ENCODE measurements around the gene LRMDA. TPM values are rescaled to one million over a fixed set of nuclear protein-coding genes. Genes with fewer than 3 reads are reported as not detected.

Gene LRMDA
- total RNA-seq, 1 experiment from 2014 or later = 1.2 TPM

GRCh38 chr10:75841266-75841665 lies 409.8 kb downstream of the LRMDA start:
- DNase-seq (no peak), ATAC-seq (no peak)
- BruUV-seq (replicated peaks) = no TSS peak
- Histone ChIP-seq H3K36me3 (ENCODE audit: low read depth, low read length) (no peaks in the 10 kb centered on the region), H3K27ac (ENCODE audit: low read length) (no peak overlapping the region), H2AFZ (ENCODE audit: low read length) (no peak overlapping the region), H3K9me3 (ENCODE audit: low read length) (no peaks in the 10 kb centered on the region), H4K20me1 (ENCODE audit: low read length) (no peaks in the 10 kb centered on the region), H3K4me3 (ENCODE audit: low read length) (no peak overlapping the region), H3F3A (ENCODE audit: low read length, unreplicated experiment) (no peaks in the 10 kb centered on the region), H3K27me3 (ENCODE audit: low read length) (peaks cover 51% of the 10 kb centered on the region), H3K4me1 (ENCODE audit: insufficient read depth, low read length) (no peaks in the 10 kb centered on the region), H3K9me2 (replicated peaks; ENCODE audit: low read length) (no peaks in the 10 kb centered on the region), H3K79me2 (ENCODE audit: low read length) (no peaks in the 10 kb centered on the region), H3K9ac (ENCODE audit: low read length) (no peak overlapping the region), H3K4me2 (ENCODE audit: low read length) (no peak overlapping the region)
- ChIA-PET POLR2A (ENCODE audit: unreplicated experiment) (no interaction called here), CTCF (no interaction called here)
- intact Hi-C loops (cut with micrococcal nuclease) = no loop called here
- TF ChIP-seq CTCF (conservative IDR thresholded peaks at IDR 0.05; ENCODE audit: low read depth, low read length) (no peak), EZH2 (IDR thresholded peaks at IDR 0.05; ENCODE audit: low read length, unreplicated experiment) (no peak), EZH2phosphoT487 (IDR thresholded peaks at IDR 0.05; ENCODE audit: borderline replicate concordance, low read length) (no peak)

- ChIA-PET CTCF (no interaction called here), POLR2A (ENCODE audit: unreplicated experiment) (no interaction called here)
- Histone ChIP-seq H3K4me2 (ENCODE audit: low read length) (no peak overlapping the region), H3K4me3 (ENCODE audit: low read length) (no peak overlapping the region), H2AFZ (ENCODE audit: low read length) (no peak overlapping the region), H3K9ac (ENCODE audit: low read length) (no peak overlapping the region), H3K9me3 (ENCODE audit: low read length) (no peaks in the 10 kb centered on the region), H3K4me1 (ENCODE audit: insufficient read depth, low read length) (no peaks in the 10 kb centered on the region), H3K27ac (ENCODE audit: low read length) (no peak overlapping the region), H3K36me3 (ENCODE audit: low read depth, low read length) (no peaks in the 10 kb centered on the region), H3K9me2 (replicated peaks; ENCODE audit: low read length) (0 out of 2 replicates have a peak, but pooled peaks cover 9% of the 10 kb centered on the region), H3K27me3 (ENCODE audit: low read length) (peaks cover 32% of the 10 kb centered on the region), H3K79me2 (ENCODE audit: low read length) (no peaks in the 10 kb centered on the region), H3F3A (ENCODE audit: low read length, unreplicated experiment) (no peaks in the 10 kb centered on the region), H4K20me1 (ENCODE audit: low read length) (no peaks in the 10 kb centered on the region)
- intact Hi-C loops (cut with micrococcal nuclease) = no loop called here
- DNase-seq (no peak), ATAC-seq (no peak)
- no peak for TF ChIP-seq EZH2 (IDR thresholded peaks at IDR 0.05; ENCODE audit: low read length, unreplicated experiment)
- BruUV-seq (replicated peaks) = no TSS peak
These were observed 413.9 kb downstream of the LRMDA start for GRCh38 chr10:75845176-75845947.

- H3K36me3 ChIP-seq (ENCODE audit: low read depth, low read length) = no peaks in the 10 kb centered on the region
- no peak overlapping the region for H3K27ac ChIP-seq (ENCODE audit: low read length)
- TF ChIP-seq CTCF (conservative IDR thresholded peaks at IDR 0.05; ENCODE audit: low read depth, low read length) (no peak), EZH2 (IDR thresholded peaks at IDR 0.05; ENCODE audit: low read length, unreplicated experiment) (no peak), EZH2phosphoT487 (IDR thresholded peaks at IDR 0.05; ENCODE audit: borderline replicate concordance, low read length) (no peak)
- intact Hi-C loops (cut with micrococcal nuclease) = no loop called here
- H3K4me2 ChIP-seq (ENCODE audit: low read length) = no peak overlapping the region
- DNase-seq = no peak
- POLR2A ChIA-PET (ENCODE audit: unreplicated experiment) = no interaction called here
- H3F3A ChIP-seq (ENCODE audit: low read length, unreplicated experiment) = no peaks in the 10 kb centered on the region
- H3K4me3 ChIP-seq (ENCODE audit: low read length) = no peak overlapping the region
- no peak overlapping the region for H3K9ac ChIP-seq (ENCODE audit: low read length)
- no peaks in the 10 kb centered on the region for H3K9me3 ChIP-seq (ENCODE audit: low read length)
- no peaks in the 10 kb centered on the region for H4K20me1 ChIP-seq (ENCODE audit: low read length)
- H3K9me2 ChIP-seq (replicated peaks; ENCODE audit: low read length) = 0 out of 2 replicates have a peak, but pooled peaks cover 9% of the 10 kb centered on the region
- peaks cover 20% of the 10 kb centered on the region for H3K27me3 ChIP-seq (ENCODE audit: low read length)
- ATAC-seq = no peak
- BruUV-seq (replicated peaks) = no TSS peak
- no peaks in the 10 kb centered on the region for H3K4me1 ChIP-seq (ENCODE audit: insufficient read depth, low read length)
- H3K79me2 ChIP-seq (ENCODE audit: low read length) = no peaks in the 10 kb centered on the region
- CTCF ChIA-PET = interaction anchor here (0.6 kb wide), 1 partner anchor 456 kb away, joined by 3 read pairs; no protein-coding TSS in a partner anchor
- no peak overlapping the region for H2AFZ ChIP-seq (ENCODE audit: low read length)
These were observed 416.1 kb downstream of the LRMDA start for GRCh38 chr10:75847477-75847876.
